Measurements from ENCODE around the gene PICALM. TPM values are rescaled to one million over a fixed set of nuclear protein-coding genes. Genes with fewer than 3 reads are reported as not detected.

Gene PICALM
- total and polyA plus RNA-seq, 2 of the 13 experiments (the other 11 are each of a cell fraction or from before 2014, with no cell fraction given), result 97.6 to 154 TPM

- no peak overlapping the region for H3K4me3 ChIP-seq (replicated peaks in 1 of 3; ENCODE audit: insufficient read depth in 1 of 3, low read depth in 2 of 3, low read length in 3 of 3)
- no peaks in the 10 kb centered on the region for H4K20me1 ChIP-seq (ENCODE audit: insufficient read depth, low read length)
- intact Hi-C loops (cut with micrococcal nuclease; ENCODE audit: unreplicated experiment), result no loop called here
- H3K79me2 ChIP-seq (ENCODE audit: insufficient read depth, low read length), result no peaks in the 10 kb centered on the region
- H2AFZ ChIP-seq (ENCODE audit: low read length), result no peak overlapping the region
- H3K9ac ChIP-seq (ENCODE audit: insufficient read depth, low read depth, low read length), result no peak overlapping the region
- H3K36me3 ChIP-seq (replicated peaks in 1 of 2; ENCODE audit: control insufficient read depth in 1 of 2, insufficient read depth in 2 of 2, low read length in 2 of 2), result peaks cover 13 to 76% of the 10 kb centered on the region in 2 experiments
- no peak overlapping the region for H3K27ac ChIP-seq (ENCODE audit: extremely low read length, insufficient read depth, low read length)
- WGBS (ENCODE audit: low lambda C conversion rate), result 100% methylated on average over 3 of the region's 3 CpGs
- ChIA-PET CTCF (ENCODE audit: low intra/inter-chr PET ratio, low total read pairs) (no interaction called here), POLR2A (no interaction called here)
- no peaks in the 10 kb centered on the region for H3K27me3 ChIP-seq (ENCODE audit: control insufficient read depth in 1 of 2, insufficient read depth in 2 of 2, low read length in 2 of 2)
- DNase-seq (ENCODE audit: low spot score), result no peak
- H3K4me1 ChIP-seq (ENCODE audit: insufficient read depth, low read length), result no peaks in the 10 kb centered on the region
- BruUV-seq (replicated peaks), result no TSS peak
- no peak for FAIRE-seq
- ATAC-seq, result no peak
- no peak overlapping the region for H3K4me2 ChIP-seq (ENCODE audit: low read depth, low read length)
- in situ Hi-C loops (cut with HindIII; ENCODE audit: extremely low pct_ligation_motif_present, low pct_unique_long_range_greater_than_20kb), result no loop called here
- H3K9me3 ChIP-seq (ENCODE audit: low read length), result no peaks in the 10 kb centered on the region
- TF ChIP-seq THAP11 (CRISPR knock-in tag; IDR thresholded peaks at IDR 0.05) (no peak), TOE1 (CRISPR knock-in tag; IDR thresholded peaks at IDR 0.05) (no peak), POLR2AphosphoS5 (IDR thresholded peaks at IDR 0.05; ENCODE audit: low read depth, low read length) (no peak), HNRNPUL1 (IDR thresholded peaks at IDR 0.05; ENCODE audit: low read depth, low read length) (no peak), ATF5 (CRISPR knock-in tag; IDR thresholded peaks at IDR 0.05; ENCODE audit: low read depth) (no peak), ZNF792 (CRISPR knock-in tag; IDR thresholded peaks at IDR 0.05) (no peak), ZNF891 (CRISPR knock-in tag; IDR thresholded peaks at IDR 0.05) (no peak), RARA (CRISPR knock-in tag; IDR thresholded peaks at IDR 0.05) (no peak)
- TF ChIP-seq, protein P1, sequence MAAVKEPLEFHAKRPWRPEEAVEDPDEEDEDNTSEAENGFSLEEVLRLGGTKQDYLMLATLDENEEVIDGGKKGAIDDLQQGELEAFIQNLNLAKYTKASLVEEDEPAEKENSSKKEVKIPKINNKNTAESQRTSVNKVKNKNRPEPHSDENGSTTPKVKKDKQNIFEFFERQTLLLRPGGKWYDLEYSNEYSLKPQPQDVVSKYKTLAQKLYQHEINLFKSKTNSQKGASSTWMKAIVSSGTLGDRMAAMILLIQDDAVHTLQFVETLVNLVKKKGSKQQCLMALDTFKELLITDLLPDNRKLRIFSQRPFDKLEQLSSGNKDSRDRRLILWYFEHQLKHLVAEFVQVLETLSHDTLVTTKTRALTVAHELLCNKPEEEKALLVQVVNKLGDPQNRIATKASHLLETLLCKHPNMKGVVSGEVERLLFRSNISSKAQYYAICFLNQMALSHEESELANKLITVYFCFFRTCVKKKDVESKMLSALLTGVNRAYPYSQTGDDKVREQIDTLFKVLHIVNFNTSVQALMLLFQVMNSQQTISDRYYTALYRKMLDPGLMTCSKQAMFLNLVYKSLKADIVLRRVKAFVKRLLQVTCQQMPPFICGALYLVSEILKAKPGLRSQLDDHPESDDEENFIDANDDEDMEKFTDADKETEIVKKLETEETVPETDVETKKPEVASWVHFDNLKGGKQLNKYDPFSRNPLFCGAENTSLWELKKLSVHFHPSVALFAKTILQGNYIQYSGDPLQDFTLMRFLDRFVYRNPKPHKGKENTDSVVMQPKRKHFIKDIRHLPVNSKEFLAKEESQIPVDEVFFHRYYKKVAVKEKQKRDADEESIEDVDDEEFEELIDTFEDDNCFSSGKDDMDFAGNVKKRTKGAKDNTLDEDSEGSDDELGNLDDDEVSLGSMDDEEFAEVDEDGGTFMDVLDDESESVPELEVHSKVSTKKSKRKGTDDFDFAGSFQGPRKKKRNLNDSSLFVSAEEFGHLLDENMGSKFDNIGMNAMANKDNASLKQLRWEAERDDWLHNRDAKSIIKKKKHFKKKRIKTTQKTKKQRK (IDR thresholded peaks at IDR 0.05; ENCODE audit: low read length), result no peak
Observed at GRCh38 chr11:86002431-86002830, 66.5 kb downstream of the PICALM start.
